GM12878 (cell line): ENCODE measurements around the gene SVIL. TPM values are rescaled to one million over a fixed set of nuclear protein-coding genes. Genes with fewer than 3 reads are reported as not detected.
"Not testable (repeated sequence)": the region's sequence is repeated elsewhere in the genome, so short reads cannot be mapped to it uniquely, and the experiment has no call there.

Experiments
- ATAC-seq: fragments of 200-7000 bp; cut with Tn5 transposase; 3 replicates; pipeline ENCODE4 v1.9.1; 2020; ENCODE audit warnings: mild to moderate bottlenecking, moderate library complexity
- BruUV-seq: library from RNA; stranded (reverse); fragments of 400-500 nt; replicated peaks from 2 replicates; lab custom pipeline; 2021; lab: Mats Ljungman, UMichigan
- CTCF ChIA-PET: fragments of 300-600 bp; sonication (Branson Sonifier 250); formaldehyde crosslinking; extraction: SDS; loops from one replicate; lab custom pipeline; 2021; ENCODE audit warnings: inconsistent platforms; lab: Yijun Ruan, JAX
- POLR2A ChIA-PET: fragments of 350-600 bp; formaldehyde crosslinking; extraction: SDS; loops from one replicate; lab custom pipeline; 2021; ENCODE audit warnings: inconsistent platforms; lab: Charles Lee
- RAD21 ChIA-PET: fragments of 300-600 bp; sonication (Branson Sonifier 250); formaldehyde crosslinking; loops from one replicate; lab custom pipeline; 2023; ENCODE audit warnings: antibody characterized with exemption; ENCODE audit not compliant: unreplicated experiment; lab: Charles Lee
- SMC1A ChIA-PET: fragments of 300-600 bp; sonication (Branson Sonifier 250); formaldehyde crosslinking; loops from one replicate; lab custom pipeline; 2023; ENCODE audit not compliant: unreplicated experiment, uncharacterized antibody; lab: Charles Lee
- DNase-seq: peaks from one replicate; pipeline ENCODE4 v3.0.0-alpha.2; 2011; ENCODE audit warnings: low read depth, low spot score
- FAIRE-seq: peaks from 3 replicates; lab custom pipeline; 2011; peaks lifted over from hg19 to GRCh38; lab: Jason Lieb, UNC
- H2AFZ ChIP-seq: 2 replicates; pipeline ENCODE4 v1.6.0; 2011; ENCODE audit warnings: low read depth, low read length, control low read depth; ENCODE audit not compliant: control insufficient read depth
- H3K27ac ChIP-seq: 2 replicates; pipeline ENCODE4 v1.5.1; 2011; ENCODE audit warnings: control low read depth; ENCODE audit not compliant: control insufficient read depth, insufficient read depth
- H3K27me3 ChIP-seq, 2 experiments: replicated peaks in 1 of 2; 2 replicates each; pipeline versions ENCODE4 v1.6.0 to v1.6.1; 2011; ENCODE audit warnings: low read length in 1 of 2; ENCODE audit not compliant: control insufficient read depth in 2 of 2, insufficient read depth in 2 of 2
- H3K36me3 ChIP-seq, 2 experiments: 2 replicates each; pipeline ENCODE4 v1.5.1; 2011; ENCODE audit warnings: low read length in 1 of 2; ENCODE audit not compliant: control insufficient read depth in 2 of 2, insufficient read depth in 2 of 2
- H3K4me1 ChIP-seq: 2 replicates; pipeline ENCODE4 v1.6.1; 2011; ENCODE audit warnings: mild to moderate bottlenecking, low read length, moderate library complexity, mixed read lengths; ENCODE audit not compliant: control insufficient read depth, insufficient read depth
- H3K4me2 ChIP-seq: 2 replicates; pipeline ENCODE4 v1.6.0; 2011; ENCODE audit warnings: control low read depth; ENCODE audit not compliant: control insufficient read depth, insufficient read depth
- H3K4me3 ChIP-seq: fragments of 200-600 bp; sonication (generic); 2 replicates; pipeline ENCODE4 v1.5.1; 2016
- H3K79me2 ChIP-seq: 2 replicates; pipeline ENCODE4 v1.6.0; 2011; ENCODE audit warnings: low read length; ENCODE audit not compliant: control insufficient read depth, insufficient read depth
- H3K9ac ChIP-seq: 2 replicates; pipeline ENCODE4 v1.8.0; 2011; ENCODE audit warnings: low read length, control low read depth, mixed read lengths; ENCODE audit not compliant: control insufficient read depth, insufficient read depth
- H3K9me3 ChIP-seq: replicated peaks from 3 replicates; pipeline ENCODE4 v1.5.1; 2011; ENCODE audit warnings: mild to moderate bottlenecking, low read length; ENCODE audit not compliant: control insufficient read depth, insufficient read depth
- H4K20me1 ChIP-seq: 2 replicates; pipeline ENCODE4 v1.6.0; 2011; ENCODE audit not compliant: control insufficient read depth, insufficient read depth
- BCLAF1 ChIP-seq: fragments of 450-650 bp; IDR thresholded peaks from 2 replicates; pipeline ENCODE4 v1.6.1; 2017; ENCODE audit warnings: antibody characterized with exemption, mild to moderate bottlenecking, moderate library complexity
- ELK1 ChIP-seq: IDR thresholded peaks from 2 replicates; pipeline ENCODE4 v1.6.1; 2012; ENCODE audit warnings: low read depth, low read length, improper control_type of control experiment
- HDGF ChIP-seq: fragments of 450-650 bp; IDR thresholded peaks from 2 replicates; pipeline ENCODE4 v1.6.1; 2016; ENCODE audit warnings: antibody characterized with exemption
- NFXL1 ChIP-seq: fragments of 450-650 bp; IDR thresholded peaks from 2 replicates; pipeline ENCODE4 v1.6.1; 2017; ENCODE audit warnings: antibody characterized with exemption, mild to moderate bottlenecking, borderline replicate concordance
- NRF1 ChIP-seq: conservative IDR thresholded peaks from 2 replicates; pipeline ENCODE4 v1.6.1; 2011; ENCODE audit warnings: mild to moderate bottlenecking, low read depth, low read length, improper control_type of control experiment
- ZBTB33 ChIP-seq: fragments of 450-650 bp; IDR thresholded peaks from 2 replicates; pipeline ENCODE4 v1.6.1; 2017; ENCODE audit warnings: mild to moderate bottlenecking
- WGBS: methylation state at CpG from one replicate; pipeline ENCODE4 v1.1.6; 2016; ENCODE audit warnings: low lambda C conversion rate; ENCODE audit not compliant: insufficient replicate concordance, insufficient coverage; ENCODE audit errors: missing lambda C conversion rate; 5-methylcytosine and 5-hydroxymethylcytosine counted together
- in situ Hi-C: fragments of 300-500 bp; cut with MboI; formaldehyde crosslinking; loops from 9 replicates; pipeline ENCODE4 v1.14.3; 2018; ENCODE audit warnings: mixed read lengths
- intact Hi-C: fragments of 100-400 bp; cut with micrococcal nuclease; formaldehyde crosslinking; loops from one replicate; pipeline ENCODE4 v1.14.2; 2022; ENCODE audit not compliant: unreplicated experiment
- polyA plus RNA-seq, 11 experiments: library from polyadenylated mRNA; depleted of rRNA in 4 of 11; unstranded in 6 of 11; stranded (reverse) in 5 of 11; fragments of >200 nt; fragmentation: Nextera tagmentation in 4 of 11; fragmentation: Illumina TruSeq in 1 of 11; extraction: Ambion mirVana in 4 of 11; extraction: Trizol in 1 of 11; gene quantifications; 1 replicate in 1 of 11; 2 replicates in 10 of 11; pipeline versions ENCODE4 v1.2.1 to v1.2.3, GENCODE V29; 2011 to 2016; ENCODE audit warnings: inconsistent platforms in 2 of 11, missing spikeins in 2 of 11, low read depth in 1 of 11
- total RNA-seq, 4 experiments: library from RNA; depleted of rRNA in 3 of 4; stranded (reverse); fragments of >200 nt in 3 of 4; fragmentation: Illumina TruSeq in 1 of 4; extraction: Trizol in 1 of 4; gene quantifications; 2 replicates each; pipeline versions ENCODE4 v1.2.1 to v1.2.3, GENCODE V29; 2013 to 2021

Gene SVIL
- total and polyA plus RNA-seq, 10 of the 15 experiments (the other 5 are each of a cell fraction or from before 2014, with no cell fraction given) = 0.22 to 1.9 (median 0.87) TPM

GRCh38 chr10:29515104-29515503 is 119.7 kb downstream of the SVIL start:
- H3K4me3 ChIP-seq, H3K9ac ChIP-seq, H3K9me3 ChIP-seq, H4K20me1 ChIP-seq, POLR2A ChIA-PET, H2AFZ ChIP-seq, H3K4me1 ChIP-seq, intact Hi-C loops, BruUV-seq, H3K4me2 ChIP-seq, H3K36me3 ChIP-seq, H3K27ac ChIP-seq, FAIRE-seq, H3K27me3 ChIP-seq, H3K79me2 ChIP-seq, ATAC-seq, in situ Hi-C loops, DNase-seq: not testable (repeated sequence)
- CTCF ChIA-PET = interaction anchor here (0.8 to 4.8 kb wide), 10 partner anchors 8 to 219 kb away, joined by 3 to 32 read pairs (median 6); no protein-coding TSS in a partner anchor
- SMC1A ChIA-PET = interaction anchor here (1.1 kb wide), 1 partner anchor 76 kb away, joined by 4 read pairs; no protein-coding TSS in a partner anchor
- 4% methylated on average over 2 of the region's 4 CpGs for WGBS
- RAD21 ChIA-PET = interaction anchor here (1.0 kb wide), 1 partner anchor 65 kb away, joined by 3 read pairs; no protein-coding TSS in a partner anchor

DNA sequence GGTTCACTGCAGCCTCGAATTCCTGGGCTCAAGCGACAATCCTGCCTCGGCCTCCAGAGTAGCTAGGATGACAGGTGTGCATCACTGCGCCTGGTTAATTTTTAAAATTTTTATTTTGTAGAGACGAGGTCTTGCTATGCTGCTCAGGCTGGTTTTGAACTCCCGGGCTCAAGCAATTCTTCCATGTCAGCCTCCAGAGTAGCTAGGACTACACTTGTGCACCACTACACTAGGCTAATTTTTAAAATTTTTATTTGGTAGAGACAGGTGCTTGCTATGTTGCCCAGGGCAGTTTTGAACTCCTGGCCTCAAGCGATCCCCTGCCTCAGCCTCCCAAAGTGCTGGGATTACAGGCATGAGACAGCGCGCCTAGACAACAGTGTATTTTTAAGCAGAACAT is 120.5 kb downstream of the SVIL start:
- ChIA-PET SMC1A (interaction anchor here (1.1 kb wide), 1 partner anchor 77 kb away, joined by 4 read pairs; no protein-coding TSS in a partner anchor), CTCF (interaction anchor here (0.6 to 4.8 kb wide), 16 partner anchors 9 to 219 kb away, joined by 3 to 32 read pairs (median 4); no protein-coding TSS in a partner anchor)
- no peak for ATAC-seq

More for the DNA sequence above, 120.5 kb downstream of the SVIL start:
- Histone ChIP-seq H3K79me2 (no peaks in the 10 kb centered on the region), H3K27ac (no peak overlapping the region), H4K20me1 (no peaks in the 10 kb centered on the region), H3K36me3 (no peaks in the 10 kb centered on the region), H3K27me3 (no peaks in the 10 kb centered on the region), H3K9ac (no peak overlapping the region), H3K4me2 (no peak overlapping the region), H3K4me3 (no peak overlapping the region), H3K9me3 (no peaks in the 10 kb centered on the region), H2AFZ (no peak overlapping the region)
- RAD21 ChIA-PET = interaction anchor here (1.3 to 1.5 kb wide), 2 partner anchors 71 to 76 kb away, joined by 4 to 11 read pairs; no protein-coding TSS in a partner anchor
- in situ Hi-C loops = loop anchor here (5.0 kb wide), 1 partner anchor 1158 kb away; no protein-coding TSS in a partner anchor
- FAIRE-seq (no peak), DNase-seq (no peak)
- 52% methylated on average over 9 of the region's 9 CpGs for WGBS
- TF ChIP-seq NFXL1 (no peak), HDGF (no peak), ZBTB33 (no peak), BCLAF1 (no peak), NRF1 (no peak), ELK1 (no peak)
- TF ChIP-seq, all 136 proteins: peak for 0
- H3K4me1 ChIP-seq = no peaks in the 10 kb centered on the region
- no TSS peak for BruUV-seq
- POLR2A ChIA-PET = no interaction called here
- intact Hi-C loops = loop anchor here (5.0 kb wide), 1 partner anchor 78 kb away; no protein-coding TSS in a partner anchor
